IMR-90 (cell line): ENCODE data around the gene NAB1. TPM values are rescaled to one million over a fixed set of nuclear protein-coding genes. Genes with fewer than 3 reads are reported as not detected.
A peak's percentile ranks its signal among the peaks of the same experiment; 100 is the strongest.

Experiments used
- ATAC-seq: fragments of 200-7000 bp; cut with Tn5 transposase; 2 replicates; pipeline ENCODE4 v1.9.1; 2020; ENCODE audit warnings: low read depth, mild to moderate bottlenecking, moderate library complexity
- BruUV-seq: library from RNA; stranded (reverse); fragments of 400-500 nt; replicated peaks from 2 replicates; lab custom pipeline; 2021; lab: Mats Ljungman, UMichigan
- CTCF ChIA-PET: fragments of 300-600 bp; formaldehyde crosslinking; extraction: SDS; loops from one replicate; lab custom pipeline; 2021; ENCODE audit warnings: antibody characterized with exemption; lab: Yijun Ruan, JAX
- POLR2A ChIA-PET: fragments of 300-600 bp; sonication (Branson Sonifier 250); formaldehyde crosslinking; loops from one replicate; lab custom pipeline; 2022; ENCODE audit warnings: antibody characterized with exemption; ENCODE audit not compliant: unreplicated experiment; lab: Charles Lee
- DNase-seq: peaks from one replicate; pipeline ENCODE4 v3.0.0; 2013
- H2AFZ ChIP-seq: replicated peaks from 2 replicates; pipeline ENCODE3; 2013; ENCODE audit warnings: low read length, mild to moderate bottlenecking; ENCODE audit not compliant: poor library complexity
- H2AK5ac ChIP-seq: 2 replicates; pipeline ENCODE4 v1.6.1; 2013; ENCODE audit warnings: low read depth, low read length, inconsistent platforms
- H2AK9ac ChIP-seq: replicated peaks from 2 replicates; pipeline ENCODE3; 2013; ENCODE audit warnings: mild to moderate bottlenecking, low read depth, low read length, moderate library complexity; ENCODE audit not compliant: poor library complexity
- H2BK120ac ChIP-seq: 2 replicates; pipeline ENCODE4 v1.6.1; 2013; ENCODE audit warnings: low read depth, low read length, inconsistent platforms
- H2BK15ac ChIP-seq: 3 replicates; pipeline ENCODE4 v1.6.1; 2013; ENCODE audit warnings: low read depth, low read length, inconsistent platforms
- H2BK20ac ChIP-seq: 2 replicates; pipeline ENCODE4 v1.6.1; 2013; ENCODE audit warnings: low read depth, mild to moderate bottlenecking, inconsistent platforms, low read length, moderate library complexity
- H2BK5ac ChIP-seq: 2 replicates; pipeline ENCODE4 v1.6.1; 2013; ENCODE audit warnings: mild to moderate bottlenecking, low read depth, low read length, inconsistent platforms; ENCODE audit not compliant: poor library complexity, severe bottlenecking
- H3K14ac ChIP-seq: replicated peaks from 2 replicates; pipeline ENCODE4 v1.6.1; 2013; ENCODE audit warnings: low read depth, low read length, inconsistent platforms
- H3K18ac ChIP-seq: 2 replicates; pipeline ENCODE4 v1.6.1; 2013; ENCODE audit warnings: low read depth, low read length, control low read depth
- H3K23ac ChIP-seq: 2 replicates; pipeline ENCODE4 v1.6.1; 2013; ENCODE audit warnings: low read depth, low read length, inconsistent platforms
- H3K27ac ChIP-seq: 2 replicates; pipeline ENCODE4 v1.5.1; 2013; ENCODE audit warnings: mild to moderate bottlenecking, control low read depth, low read length; ENCODE audit not compliant: insufficient read depth
- H3K27me3 ChIP-seq: 2 replicates; pipeline ENCODE4 v1.6.1; 2013; ENCODE audit warnings: low read length; ENCODE audit not compliant: control insufficient read depth, insufficient read depth
- H3K36me3 ChIP-seq: 2 replicates; pipeline ENCODE4 v1.6.1; 2013; ENCODE audit warnings: low read length, mixed read lengths; ENCODE audit not compliant: control insufficient read depth, insufficient read depth
- H3K4ac ChIP-seq: 2 replicates; pipeline ENCODE4 v1.6.1; 2013; ENCODE audit warnings: low read depth, low read length, inconsistent platforms
- H3K4me1 ChIP-seq: 2 replicates; pipeline ENCODE4 v1.6.1; 2013; ENCODE audit warnings: low read length, mixed read lengths; ENCODE audit not compliant: control insufficient read depth, insufficient read depth
- H3K4me2 ChIP-seq: 2 replicates; pipeline ENCODE4 v1.6.1; 2013; ENCODE audit warnings: low read depth, mild to moderate bottlenecking, control low read depth, low read length, moderate library complexity
- H3K4me3 ChIP-seq: 2 replicates; pipeline ENCODE4 v1.5.1; 2013; ENCODE audit warnings: low read depth, mild to moderate bottlenecking, control low read depth, low read length, moderate library complexity; ENCODE audit not compliant: insufficient read depth
- H3K56ac ChIP-seq: 2 replicates; pipeline ENCODE4 v1.6.1; 2013; ENCODE audit warnings: low read length, inconsistent platforms; ENCODE audit not compliant: insufficient read depth; ENCODE audit errors: extremely low read depth
- H3K79me1 ChIP-seq, 2 experiments: 2 replicates each; pipeline ENCODE4 v1.6.1; 2013; ENCODE audit warnings: low read length in 2 of 2, inconsistent platforms in 1 of 2, low read depth in 1 of 2
- H3K9ac ChIP-seq: 2 replicates; pipeline ENCODE4 v1.6.1; 2013; ENCODE audit warnings: low read depth, low read length, control low read depth
- H3K9me1 ChIP-seq: 2 replicates; pipeline ENCODE4 v1.6.1; 2013; ENCODE audit warnings: low read length, inconsistent platforms; ENCODE audit not compliant: insufficient read depth
- H3K9me3 ChIP-seq: 2 replicates; pipeline ENCODE4 v1.6.1; 2013; ENCODE audit warnings: low read length; ENCODE audit not compliant: control insufficient read depth, insufficient read depth
- H4K20me1 ChIP-seq: 2 replicates; pipeline ENCODE4 v1.6.1; 2013; ENCODE audit warnings: low read length, inconsistent platforms; ENCODE audit not compliant: insufficient read depth
- H4K5ac ChIP-seq: 2 replicates; pipeline ENCODE4 v1.6.1; 2013; ENCODE audit warnings: mild to moderate bottlenecking, low read depth, low read length, control low read depth
- H4K8ac ChIP-seq, 2 experiments: 2 replicates each; pipeline ENCODE4 v1.6.1; 2013; ENCODE audit warnings: low read depth in 2 of 2, low read length in 2 of 2, control low read depth in 1 of 2, inconsistent platforms in 1 of 2
- H4K91ac ChIP-seq: 2 replicates; pipeline ENCODE4 v1.6.1; 2013; ENCODE audit warnings: low read depth, low read length, inconsistent platforms; ENCODE audit not compliant: insufficient read depth
- BHLHE40 ChIP-seq: fragments of 150-350 bp; IDR thresholded peaks from 2 replicates; pipeline ENCODE4 v1.6.1; 2016; ENCODE audit warnings: mild to moderate bottlenecking, low read depth, low read length
- CEBPB ChIP-seq: IDR thresholded peaks from 2 replicates; pipeline ENCODE4 v1.6.1; 2012; ENCODE audit warnings: low read depth, low read length, improper control_type of control experiment
- CHD1 ChIP-seq: IDR thresholded peaks from 2 replicates; pipeline ENCODE4 v1.6.1; 2012; ENCODE audit warnings: low read depth, low read length, improper control_type of control experiment
- CTCF ChIP-seq: conservative IDR thresholded peaks from 2 replicates; pipeline ENCODE4 v1.5.1; 2012; ENCODE audit warnings: mild to moderate bottlenecking, low read depth, low read length, improper control_type of control experiment
- MXI1 ChIP-seq: IDR thresholded peaks from 2 replicates; pipeline ENCODE4 v1.6.1; 2012; ENCODE audit warnings: low read depth, mild to moderate bottlenecking, low read length, moderate library complexity, borderline replicate concordance
- RCOR1 ChIP-seq: IDR thresholded peaks from 2 replicates; pipeline ENCODE4 v1.6.1; 2012; ENCODE audit warnings: mild to moderate bottlenecking, low read length, improper control_type of control experiment; ENCODE audit not compliant: insufficient replicate concordance
- SMC3 ChIP-seq: fragments of 150-350 bp; IDR thresholded peaks from 2 replicates; pipeline ENCODE4 v1.6.1; 2016; ENCODE audit warnings: low read depth, mild to moderate bottlenecking, antibody characterized with exemption, low read length, moderate library complexity
- WGBS, 2 experiments: methylation state at CpG; one replicate each; pipeline versions ENCODE4 v1.1.5 to v1.1.7; 2013; ENCODE audit warnings: missing lambda C conversion rate in 2 of 2; ENCODE audit not compliant: insufficient read length in 1 of 2; ENCODE audit errors: extremely low coverage in 2 of 2; 5-methylcytosine and 5-hydroxymethylcytosine counted together
- dilution Hi-C: fragments of 300-500 bp; cut with HindIII; formaldehyde crosslinking; loops from one replicate; pipeline ENCODE4 v1.14.3; 2018; ENCODE audit warnings: low sequenced_read_pairs; ENCODE audit not compliant: unreplicated experiment
- in situ Hi-C: fragments of 300-500 bp; cut with MboI; formaldehyde crosslinking; loops from 3 replicates; pipeline ENCODE4 v1.14.3; 2019; ENCODE audit warnings: low sequenced_read_pairs, inconsistent platforms, mixed read lengths
- intact Hi-C: fragments of 100-400 bp; cut with micrococcal nuclease; formaldehyde crosslinking; loops from 2 replicates; pipeline ENCODE4 v1.10.0; 2022
- polyA plus RNA-seq, 3 experiments: library from polyadenylated mRNA; depleted of rRNA; stranded (reverse); fragments of >200 nt; gene quantifications; 2 replicates each; pipeline ENCODE4 v1.2.3, GENCODE V29; 2012; ENCODE audit warnings: low replicate concordance in 1 of 3
- total RNA-seq: library from RNA; depleted of rRNA; stranded (reverse); fragments of >200 nt; gene quantifications from 2 replicates; pipeline ENCODE4 v1.2.3, GENCODE V29; 2012

NAB1 gene
- total and polyA plus RNA-seq, 2 of the 4 experiments (the other 2 are of a cell fraction): 11.9 to 31.2 TPM

GRCh38 chr2:190637281-190637734, 11.6 kb upstream of the NAB1 start:
- H2AFZ ChIP-seq: no peak overlapping the region
- H4K5ac ChIP-seq: no peak overlapping the region
- no peaks in the 10 kb centered on the region for H3K27me3 ChIP-seq
- no peak overlapping the region for H3K56ac ChIP-seq
- 0 out of 2 replicates have a peak overlapping the region, but pooled peaks have one; percentile 26 for H3K23ac ChIP-seq
- 0 out of 2 replicates have a peak overlapping the region, but pooled peaks have one; percentile 42 for H3K4me2 ChIP-seq
- no TSS peak for BruUV-seq
- H3K27ac ChIP-seq: no peak overlapping the region
- no peak overlapping the region for H3K4ac ChIP-seq
- dilution Hi-C loops: no loop called here
- CTCF ChIA-PET: no interaction called here
- no peaks in the 10 kb centered on the region for H3K9me1 ChIP-seq
- H2AK9ac ChIP-seq: no peak overlapping the region
- peak overlapping the region; percentile 9; the same call in 1 of the 2 replicates for H4K91ac ChIP-seq
- intact Hi-C loops: no loop called here
- POLR2A ChIA-PET: no interaction called here
- 0% methylated on average over 1 of the region's 1 CpG; no CpG with 5 or more reads in 1 of the 2 experiments for WGBS, 2 experiments
- H3K4me3 ChIP-seq: no peak overlapping the region
- in situ Hi-C loops: no loop called here
- H4K20me1 ChIP-seq: no peaks in the 10 kb centered on the region
- ATAC-seq: peak; percentile 85
- TF ChIP-seq CEBPB (peak; percentile 72; the same call in 1 of the 2 replicates), RCOR1 (no peak), MXI1 (no peak), CHD1 (no peak), CTCF (no peak), SMC3 (no peak), BHLHE40 (no peak)
- no peak overlapping the region; the same call in 1 of the 2 replicates for H3K14ac ChIP-seq
- no peak overlapping the region for H2BK15ac ChIP-seq
- H2AK5ac ChIP-seq: no peak overlapping the region; the same call in 1 of the 2 replicates
- no peaks in the 10 kb centered on the region for H3K36me3 ChIP-seq
- H2BK120ac ChIP-seq: 0 out of 2 replicates have a peak overlapping the region, but pooled peaks have one; percentile 41
- no peaks in the 10 kb centered on the region for H3K79me1 ChIP-seq
- no peak overlapping the region for H4K8ac ChIP-seq
- peaks cover 7% of the 10 kb centered on the region for H3K4me1 ChIP-seq
- no peaks in the 10 kb centered on the region for H3K9me3 ChIP-seq
- H2BK20ac ChIP-seq: no peak overlapping the region; the same call in 1 of the 2 replicates
- H3K9ac ChIP-seq: no peak overlapping the region
- peak; percentile 66 for DNase-seq
- no peak overlapping the region for H3K18ac ChIP-seq
- no peak overlapping the region for H2BK5ac ChIP-seq
